Mesothelial cell of epicardium (in vitro differentiated cells): ENCODE measurements around the gene SMAD3. TPM values are rescaled to one million over a fixed set of nuclear protein-coding genes. Genes with fewer than 3 reads are reported as not detected.

ENCODE experiments used
- DNase-seq, 2 experiments: peaks; one replicate each; pipeline ENCODE4 v3.0.0; 2021; ENCODE audit warnings: low spot score in 2 of 2; ENCODE audit not compliant: unreplicated experiment in 2 of 2
- H3K27ac Mint-ChIP-seq: 2 replicates; pipeline ENCODE4 v1.8.0; 2021; ENCODE audit warnings: mixed read lengths
- H3K27me3 Mint-ChIP-seq: 2 replicates; pipeline ENCODE4 v1.8.0; 2021; ENCODE audit warnings: low read depth, mixed read lengths
- H3K36me3 Mint-ChIP-seq: 2 replicates; pipeline ENCODE4 v1.8.0; 2021; ENCODE audit warnings: mixed read lengths
- H3K4me1 Mint-ChIP-seq: 2 replicates; pipeline ENCODE4 v1.8.0; 2021; ENCODE audit warnings: mixed read lengths
- H3K4me3 Mint-ChIP-seq: 2 replicates; pipeline ENCODE4 v1.8.0; 2021; ENCODE audit warnings: mild to moderate bottlenecking, moderate library complexity, mixed read lengths
- H3K9me3 Mint-ChIP-seq: 2 replicates; pipeline ENCODE4 v1.8.0; 2021; ENCODE audit warnings: mixed read lengths
- CTCF ChIP-seq: fragments of 200-600 bp; sonication (generic); IDR thresholded peaks from one replicate; pipeline ENCODE4 v1.5.0; 2021; ENCODE audit warnings: antibody characterized with exemption; ENCODE audit not compliant: unreplicated experiment
- total RNA-seq: library from RNA; stranded (reverse); gene quantifications from 3 replicates; pipeline ENCODE4 v1.2.1, GENCODE V29; 2021

SMAD3 gene
- total RNA-seq, 1 donor from 2014 or later: 96.2 TPM

GRCh38 chr15:67230504-67230903 is 165.1 kb downstream of the SMAD3 start:
- Mint-ChIP-seq H3K4me3 (no peak overlapping the region), H3K27me3 (no peaks in the 10 kb centered on the region), H3K36me3 (peaks cover 38% of the 10 kb centered on the region), H3K9me3 (no peaks in the 10 kb centered on the region), H3K4me1 (peaks cover 9% of the 10 kb centered on the region), H3K27ac (no peak overlapping the region)
- no peak for TF ChIP-seq CTCF
- no peak for DNase-seq

GRCh38 chr15:67232591-67232990 is 167.2 kb downstream of the SMAD3 start:
- H3K4me1 Mint-ChIP-seq: peaks cover 5% of the 10 kb centered on the region
- H3K9me3 Mint-ChIP-seq: no peaks in the 10 kb centered on the region
- no peaks in the 10 kb centered on the region for H3K27me3 Mint-ChIP-seq

GRCh38 chr15:67240235-67241131 is 175.1 kb downstream of the SMAD3 start:
- no peak for TF ChIP-seq CTCF
- H3K9me3 Mint-ChIP-seq: peaks cover 6% of the 10 kb centered on the region
- H3K36me3 Mint-ChIP-seq: peaks cover 13% of the 10 kb centered on the region
- H3K4me1 Mint-ChIP-seq: peaks cover 20% of the 10 kb centered on the region
- H3K27ac Mint-ChIP-seq: no peak overlapping the region
- no peaks in the 10 kb centered on the region for H3K27me3 Mint-ChIP-seq
- no peak for DNase-seq
- no peak overlapping the region for H3K4me3 Mint-ChIP-seq

More at GRCh38 chr15:67232591-67232990, 167.2 kb downstream of the SMAD3 start:
- H3K27ac Mint-ChIP-seq: peak overlapping the region; percentile 3
- no peak for DNase-seq
- no peak overlapping the region for H3K4me3 Mint-ChIP-seq
- TF ChIP-seq CTCF: no peak
- peaks cover 41% of the 10 kb centered on the region for H3K36me3 Mint-ChIP-seq

GRCh38 chr15:67241132-67241855 is 175.9 kb downstream of the SMAD3 start:
- no peaks in the 10 kb centered on the region for H3K27me3 Mint-ChIP-seq
- H3K4me1 Mint-ChIP-seq: peaks cover 20% of the 10 kb centered on the region
- no peak overlapping the region for H3K4me3 Mint-ChIP-seq
- peaks cover 14% of the 10 kb centered on the region for H3K36me3 Mint-ChIP-seq
- H3K9me3 Mint-ChIP-seq: peaks cover 10% of the 10 kb centered on the region
- H3K27ac Mint-ChIP-seq: peak overlapping the region; percentile 54
- DNase-seq: no peak
- TF ChIP-seq CTCF: no peak

GRCh38 chr15:67242708-67243111 is 177.3 kb downstream of the SMAD3 start:
- Mint-ChIP-seq H3K4me1 (peaks cover 20% of the 10 kb centered on the region), H3K36me3 (peaks cover 23% of the 10 kb centered on the region), H3K27me3 (no peaks in the 10 kb centered on the region), H3K4me3 (no peak overlapping the region), H3K9me3 (peaks cover 13% of the 10 kb centered on the region), H3K27ac (peak overlapping the region; percentile 74)
- no peak for DNase-seq
- no peak for TF ChIP-seq CTCF

Other genes with a start within 250 kb of the SMAD3 start
- gene AAGAB, start 189.1 kb downstream of the SMAD3 start, total RNA-seq: 31.0 to 32.7 TPM (median 32.4 TPM) in 3 replicates
- 0.98 to 2.3 TPM (median 1.6 TPM) in 3 replicates for gene IQCH, start 189.2 kb downstream of the SMAD3 start, total RNA-seq